Hepatic stellate cell (primary cell): ENCODE data around the gene CKMT2.

Source experiments
- DNase-seq: peaks from one replicate; pipeline ENCODE4 v3.0.0; 2011; ENCODE audit warnings: low spot score

CKMT2 gene

GRCh38 chr5:81308836-81309235 is 75.7 kb downstream of the CKMT2 start:
- no peak for DNase-seq

DNA sequence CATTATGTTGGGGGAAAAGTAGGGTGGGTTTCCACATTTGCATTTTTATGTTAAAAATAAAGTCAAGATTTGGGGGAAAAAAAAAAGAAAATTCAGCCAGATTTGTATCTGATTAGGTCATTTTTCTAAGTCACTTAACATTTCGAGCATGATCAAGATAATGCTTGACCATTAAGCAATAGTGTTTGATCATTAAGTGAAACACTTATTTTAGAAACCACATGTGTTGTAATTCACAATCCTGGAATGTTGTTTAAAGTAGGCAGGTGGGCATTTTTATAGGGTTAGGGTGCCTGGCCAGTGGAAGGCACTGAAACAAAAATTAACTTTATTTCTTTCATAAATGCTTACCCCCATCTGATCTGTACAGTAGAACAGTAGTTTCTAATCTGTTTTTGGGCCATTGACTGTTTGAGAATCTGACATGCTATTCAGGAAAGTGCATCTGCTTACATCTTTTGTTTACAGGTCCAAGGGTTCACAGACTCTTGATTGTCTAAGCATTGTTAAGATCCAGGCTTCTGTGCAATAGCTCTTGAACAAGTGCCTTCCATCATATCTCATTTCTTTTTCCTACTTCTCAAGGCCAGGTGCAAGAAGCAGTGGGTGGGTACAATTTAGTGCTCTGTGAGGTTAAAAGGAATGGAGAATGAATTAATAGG is 77.4 kb downstream of the CKMT2 start:
- DNase-seq: no peak

GRCh38 chr5:81313278-81313677 is 80.2 kb downstream of the CKMT2 start:
- no peak for DNase-seq

DNA sequence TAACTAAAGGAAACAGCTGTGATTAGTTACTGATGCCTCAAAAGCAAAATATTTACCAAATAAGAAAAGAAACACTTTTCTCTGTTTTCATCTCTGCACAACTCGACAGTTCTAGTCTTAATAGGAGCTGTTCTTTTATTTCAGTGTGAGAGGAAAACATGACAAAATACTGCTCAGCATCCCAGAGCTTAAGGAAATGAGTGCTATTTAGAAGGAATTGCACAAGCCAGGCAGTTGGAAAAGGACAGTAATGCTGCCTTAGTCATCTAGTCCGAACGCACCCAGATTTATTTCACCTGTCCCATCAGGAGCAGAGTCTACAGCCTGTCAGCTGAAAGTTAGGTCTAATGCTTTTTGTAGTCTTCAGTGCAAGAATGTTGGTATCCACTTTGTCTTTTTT is 80.6 kb downstream of the CKMT2 start:
- no peak for DNase-seq

GRCh38 chr5:81314581-81314980 is 81.5 kb downstream of the CKMT2 start:
- DNase-seq: no peak

DNA sequence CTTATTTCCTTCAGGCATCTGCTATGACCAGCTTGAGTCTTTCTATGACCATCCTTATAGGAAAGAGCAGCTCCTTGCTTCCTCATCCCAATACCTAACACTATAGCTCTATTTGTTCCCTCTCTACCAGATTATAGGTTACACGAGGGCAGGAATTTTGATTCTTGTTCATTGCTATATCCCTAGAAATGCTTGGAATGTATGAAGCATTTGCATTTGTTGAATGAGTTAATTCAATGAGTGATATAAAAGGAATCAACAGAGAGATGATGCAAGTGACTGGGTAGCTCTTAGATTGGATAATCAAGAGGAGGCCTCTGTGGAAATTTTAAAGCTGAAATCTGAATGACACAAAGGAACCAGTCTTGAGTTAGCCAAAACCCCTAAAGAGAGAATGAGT is 82.2 kb downstream of the CKMT2 start:
- DNase-seq: peak; percentile 14

- no peak for DNase-seq
Measured at GRCh38 chr5:81315830-81316229, 82.7 kb downstream of the CKMT2 start.
